ENCODE results near the gene ART1.

DNA sequence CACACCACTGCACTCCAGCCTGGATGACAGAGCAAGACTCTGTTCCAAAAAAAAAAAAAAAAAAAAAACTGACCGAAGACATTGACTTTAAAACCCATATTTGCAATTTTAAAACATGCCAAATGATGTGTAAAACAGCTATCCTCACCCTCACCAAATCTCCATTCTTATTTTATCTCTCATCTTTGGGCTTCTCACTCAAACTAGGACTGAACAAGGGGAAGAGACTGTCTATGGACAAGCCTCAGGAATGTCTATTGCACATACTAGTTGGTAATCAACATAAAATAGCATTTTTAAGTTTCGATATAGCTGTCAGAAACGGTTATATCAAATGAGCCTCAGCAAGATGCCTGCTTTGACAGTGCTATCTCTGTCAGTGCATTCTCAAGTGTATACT, 34.1 kb downstream of the ART1 start:
- TF ChIP-seq CTCF (IDR thresholded peaks at IDR 0.05) (no peak), POLR2A (IDR thresholded peaks at IDR 0.05) (no peak), EP300 (IDR thresholded peaks at IDR 0.05) (no peak)
